GM21717 (cell line): ENCODE results near the gene TUBA3C.
"Not testable (repeated sequence)": the region's sequence is repeated elsewhere in the genome, so short reads cannot be mapped to it uniquely, and the experiment has no call there.

ENCODE experiments used
- ATAC-seq: cut with Tn5 transposase; IDR thresholded peaks from one replicate; pipeline ENCODE4 v1.9.1; 2021; ENCODE audit warnings: mild to moderate bottlenecking, moderate library complexity; ENCODE audit not compliant: unreplicated experiment

TUBA3C gene

GRCh38 chr13:19181621-19182485 is at the start of gene TUBA3C:
TUBA3C (minus strand) TSS chr13:19181824; CDS start chr13:19181747, 77 bp downstream.
- ATAC-seq = no peak

- not testable (repeated sequence) for ATAC-seq
Observed at GRCh38 chr13:19207413-19207812, 25.8 kb upstream of the TUBA3C start.

GRCh38 chr13:19192622-19193021 is 11.0 kb upstream of the TUBA3C start:
- ATAC-seq = not testable (repeated sequence)

- ATAC-seq = not testable (repeated sequence)
Observed at GRCh38 chr13:19189911-19190310, 8.3 kb upstream of the TUBA3C start.

- ATAC-seq = not testable (repeated sequence)
Observed at GRCh38 chr13:19189368-19189767, 7.7 kb upstream of the TUBA3C start.

GRCh38 chr13:19185865-19186645 is 4.4 kb upstream of the TUBA3C start:
- no peak for ATAC-seq

- no peak for ATAC-seq
Observed at GRCh38 chr13:19185086-19185864, 3.7 kb upstream of the TUBA3C start.

GRCh38 chr13:19184176-19184575 is 2.6 kb upstream of the TUBA3C start:
- ATAC-seq = no peak

- no peak for ATAC-seq
Observed at GRCh38 chr13:19183676-19184075, 2.1 kb upstream of the TUBA3C start.

GRCh38 chr13:19182536-19182935 is 912 bp upstream of the TUBA3C start:
- ATAC-seq = no peak

- no peak for ATAC-seq
Observed at GRCh38 chr13:19181021-19181620, 503 bp downstream of the TUBA3C start.

GRCh38 chr13:19179916-19180315 is 1.7 kb downstream of the TUBA3C start:
- no peak for ATAC-seq

- no peak for ATAC-seq
Observed at GRCh38 chr13:19178901-19179593, 2.6 kb downstream of the TUBA3C start.

- ATAC-seq = not testable (repeated sequence)
Observed at GRCh38 chr13:19176981-19177776, 4.4 kb downstream of the TUBA3C start.

GRCh38 chr13:19173752-19174151 is 7.9 kb downstream of the TUBA3C start:
- ATAC-seq = no peak

- no peak for ATAC-seq
Observed at GRCh38 chr13:19172647-19173030, 9.0 kb downstream of the TUBA3C start.

- no peak for ATAC-seq
Observed at GRCh38 chr13:19172007-19172646, 9.5 kb downstream of the TUBA3C start.

- ATAC-seq = no peak
Observed at GRCh38 chr13:19171563-19171962, 10.1 kb downstream of the TUBA3C start.

- no peak for ATAC-seq
Observed at GRCh38 chr13:19169991-19170390, 11.6 kb downstream of the TUBA3C start.
